NCI-H1436 (cell line): ENCODE data around the gene PSMD1.

Experiments used
- DNase-seq: peaks from one replicate; lab custom pipeline; 2025; lab: John Stamatoyannopoulos, UW

The PSMD1 gene

GRCh38 chr2:231036131-231036530 lies 20.5 kb upstream of the PSMD1 start:
- no peak for DNase-seq

DNA sequence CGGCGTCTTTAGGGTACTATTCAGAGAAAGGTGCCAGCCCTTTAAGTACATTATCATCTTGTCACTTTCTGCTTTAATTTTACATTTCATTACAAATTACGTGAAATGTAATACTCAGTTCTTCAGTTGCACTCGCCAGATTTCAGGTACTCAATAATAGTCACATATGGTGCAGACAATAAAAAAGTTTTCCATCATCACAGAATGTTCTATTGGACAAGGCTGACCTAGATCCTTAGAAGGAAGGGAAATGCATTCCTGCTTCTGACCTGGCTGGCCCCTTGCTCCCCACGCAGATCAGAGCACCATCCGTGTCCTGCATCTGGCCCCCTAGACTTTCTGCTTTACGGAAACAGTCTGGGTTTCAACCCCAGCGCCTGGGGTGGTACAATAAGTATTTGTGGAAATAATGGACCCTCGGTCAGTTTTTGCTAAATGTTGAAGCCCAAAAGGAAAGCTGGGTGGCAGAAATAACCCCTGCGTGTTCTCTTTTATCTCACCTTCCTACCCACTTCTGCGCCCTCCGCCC lies 20.0 kb upstream of the PSMD1 start:
- no peak for DNase-seq

DNA sequence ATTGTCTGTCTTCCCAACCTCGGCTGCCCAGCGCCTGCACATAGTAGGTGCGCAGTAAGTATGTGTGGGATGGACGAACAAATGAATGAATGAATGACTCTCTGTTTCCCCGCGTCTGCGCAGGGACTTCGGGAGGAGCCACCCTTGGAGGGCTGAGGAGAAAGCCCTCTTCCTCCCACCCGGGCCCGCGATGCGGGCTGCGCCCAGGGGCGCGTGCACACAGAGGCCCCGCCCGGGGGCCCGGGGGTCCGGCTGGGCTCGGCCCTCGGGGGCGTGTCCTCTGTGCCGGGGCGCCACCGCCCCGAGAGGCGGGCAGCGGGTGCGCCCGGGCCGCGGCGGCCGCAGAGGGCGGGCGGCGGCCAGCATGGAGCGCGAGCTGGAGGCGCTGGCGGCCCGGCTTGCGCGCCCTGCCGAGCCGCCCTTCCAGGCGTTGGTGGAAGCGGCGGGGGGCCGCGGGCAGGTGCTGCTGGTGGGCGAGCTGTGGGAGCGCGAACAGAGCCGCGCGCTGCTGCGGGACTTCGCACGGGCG lies 19.4 kb upstream of the PSMD1 start, which contains the start of gene C2orf72:
Gene C2orf72 (plus strand): TSS at position 322 of the 529 bp plus-strand sequence. CDS start 43 bp downstream, at position 365.
- DNase-seq, result no peak

- no peak for DNase-seq
These were observed 18.8 kb upstream of the PSMD1 start for GRCh38 chr2:231037731-231038482.

GRCh38 chr2:231038483-231039293 lies 18.0 kb upstream of the PSMD1 start:
- no peak for DNase-seq

- no peak for DNase-seq
These were observed 17.4 kb upstream of the PSMD1 start for GRCh38 chr2:231039294-231039664.

- DNase-seq, result no peak
These were observed 16.8 kb upstream of the PSMD1 start for GRCh38 chr2:231039821-231040364.

DNA sequence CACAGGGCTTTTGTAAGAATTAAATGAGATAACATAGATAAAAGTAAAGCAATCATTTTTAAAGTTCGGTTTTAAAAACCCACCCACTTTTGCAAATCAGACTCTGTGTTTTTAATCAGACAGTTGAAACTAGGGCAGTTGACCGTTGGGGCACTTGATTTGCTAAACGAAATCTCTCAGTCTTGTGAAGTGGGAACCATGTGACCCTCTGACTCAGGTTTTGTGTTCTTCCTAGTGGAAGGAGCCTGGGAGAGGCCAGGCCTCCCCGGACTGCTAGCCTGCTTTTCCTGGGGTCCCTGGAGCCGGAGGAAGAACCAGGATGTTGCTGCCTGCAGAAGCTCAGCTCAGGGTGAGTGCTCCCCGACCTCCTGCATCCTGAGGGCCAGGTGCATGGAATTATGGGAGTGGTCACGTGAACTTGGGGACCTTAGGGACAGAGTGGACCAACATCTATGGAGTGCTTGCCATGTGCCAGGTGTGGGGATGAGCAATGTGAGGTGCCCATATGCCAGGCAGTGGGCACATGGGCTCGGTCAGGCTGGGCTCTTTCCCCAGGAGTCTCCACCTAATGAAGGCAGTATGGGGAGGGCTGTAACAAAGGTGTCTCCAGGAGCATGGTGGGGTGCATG lies 15.5 kb upstream of the PSMD1 start:
- DNase-seq, result no peak

DNA sequence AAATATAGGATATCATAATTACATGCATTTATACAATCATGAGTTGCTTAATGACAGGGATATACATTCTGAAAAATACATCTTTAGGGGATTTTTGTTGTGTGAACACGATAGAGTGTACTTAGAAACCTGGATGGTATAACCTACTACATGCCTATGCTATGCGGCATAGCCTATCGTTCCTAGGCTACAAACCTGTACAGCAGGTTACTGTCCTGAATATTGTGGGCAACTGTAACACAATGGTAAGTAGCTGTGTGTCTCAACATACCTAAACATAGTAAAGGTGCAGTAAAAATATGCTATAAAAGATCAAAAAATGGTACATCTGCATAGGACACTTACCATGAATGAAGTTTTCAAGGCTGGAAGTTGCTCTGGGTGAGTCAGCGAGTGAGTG lies 12.9 kb upstream of the PSMD1 start:
- DNase-seq, result no peak

DNA sequence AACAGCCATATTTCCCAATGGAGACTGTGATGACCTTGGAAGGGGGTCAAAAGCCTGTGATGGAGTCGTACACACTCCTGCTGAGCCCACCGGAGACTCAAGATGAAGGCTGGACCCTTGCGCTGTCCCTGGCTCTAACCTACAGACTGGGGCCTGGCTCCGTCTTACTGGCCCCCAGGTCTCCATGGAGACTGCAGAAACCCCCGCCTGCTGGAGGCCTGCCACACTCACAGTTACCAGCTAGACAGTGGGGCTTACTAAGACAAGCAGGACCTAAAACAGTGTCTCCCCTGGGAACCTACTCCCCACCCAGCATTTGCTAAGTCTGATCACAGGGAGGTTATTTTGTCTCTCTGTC lies 9.8 kb upstream of the PSMD1 start:
- no peak for DNase-seq

DNA sequence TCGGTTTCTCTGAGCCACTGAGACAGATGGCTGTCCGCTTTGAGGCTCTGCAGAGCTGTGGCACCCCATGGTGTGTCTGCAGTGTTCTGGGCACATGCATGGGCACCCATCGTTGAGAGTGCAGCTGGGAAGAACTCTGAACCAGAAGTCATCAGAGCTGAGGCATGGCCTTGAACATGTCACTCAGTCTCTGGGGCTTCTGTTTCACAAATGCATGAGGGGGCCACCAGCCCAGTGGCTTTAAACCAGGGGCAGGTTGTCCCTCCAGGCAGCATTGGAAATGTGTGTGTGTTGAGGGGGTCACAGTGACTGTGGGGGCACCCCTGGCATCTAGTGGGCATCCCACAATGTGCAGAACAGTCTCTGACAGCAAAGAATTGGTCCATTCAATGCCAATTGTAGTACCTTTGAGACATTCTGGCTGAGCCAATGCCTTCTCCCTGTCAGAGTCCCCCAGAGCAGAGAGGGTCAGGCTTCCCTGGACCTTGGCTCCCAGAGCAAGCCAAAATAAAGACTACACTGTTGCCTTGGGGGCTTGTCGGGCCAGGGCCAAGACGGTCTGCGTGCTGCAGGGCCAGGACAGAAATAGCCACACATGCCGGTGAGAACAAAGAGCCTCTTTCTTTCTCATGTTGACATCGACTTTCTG lies 9.3 kb upstream of the PSMD1 start:
- no peak for DNase-seq

GRCh38 chr2:231047923-231048915 lies 8.4 kb upstream of the PSMD1 start:
- no peak for DNase-seq

GRCh38 chr2:231049286-231050017 lies 7.2 kb upstream of the PSMD1 start:
- no peak for DNase-seq

GRCh38 chr2:231050018-231050901 lies 6.4 kb upstream of the PSMD1 start:
- no peak for DNase-seq

GRCh38 chr2:231051116-231051515 lies 5.6 kb upstream of the PSMD1 start:
- no peak for DNase-seq

DNA sequence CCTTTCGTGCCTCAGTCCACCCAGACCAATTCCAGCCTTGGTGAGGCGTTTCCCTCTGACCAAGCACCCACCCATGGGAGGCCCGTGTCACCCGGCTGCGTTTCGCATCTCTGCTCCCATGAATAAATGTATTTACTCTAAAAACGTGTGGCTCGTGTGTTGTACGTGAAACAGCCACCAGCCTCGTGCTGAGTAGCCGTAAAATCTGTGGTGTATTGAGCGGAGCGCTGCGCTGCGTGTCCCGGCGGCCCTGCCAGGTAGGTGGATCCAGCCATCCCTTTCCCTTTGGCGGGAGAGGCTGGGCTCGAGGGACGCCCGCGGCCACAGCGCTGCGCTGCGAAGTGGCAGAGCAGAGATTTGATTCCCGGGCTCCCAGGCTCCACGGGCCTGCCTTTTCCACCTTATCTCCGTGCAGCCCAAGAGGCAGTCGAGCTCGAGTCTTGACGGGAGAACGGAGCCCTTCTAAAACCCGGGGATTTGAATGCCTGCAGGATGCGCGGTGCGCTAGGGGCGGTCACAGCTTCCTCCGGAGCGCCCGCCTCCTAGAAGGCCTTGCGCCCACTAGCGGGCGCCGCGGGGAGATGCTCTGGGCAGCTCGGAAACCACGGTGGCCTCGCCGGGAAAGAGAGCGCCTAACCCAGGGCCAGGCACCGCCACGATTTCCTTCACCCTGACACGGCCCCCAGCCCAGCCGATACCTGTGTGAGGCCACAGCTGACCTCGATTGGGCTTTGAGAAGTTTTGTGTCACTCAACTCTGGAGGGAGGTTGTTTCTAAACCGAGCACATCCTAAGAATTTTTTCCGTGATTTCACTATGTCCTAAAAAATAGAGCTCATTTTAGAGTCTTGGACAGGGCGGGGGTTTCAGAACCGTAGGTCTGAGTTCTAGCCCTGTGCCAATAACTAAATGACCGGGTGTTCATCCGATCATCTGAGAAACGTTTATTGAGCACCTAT lies 3.9 kb upstream of the PSMD1 start:
- DNase-seq, result peak; percentile 73

- no peak for DNase-seq
These were observed 2.8 kb upstream of the PSMD1 start for GRCh38 chr2:231053846-231054245.
